A673 (cell line): ENCODE measurements around the gene BCKDHA. TPM values are rescaled to one million over a fixed set of nuclear protein-coding genes. Genes with fewer than 3 reads are reported as not detected.

ENCODE experiments used
- BruUV-seq: library from RNA; stranded (reverse); fragments of 400-500 nt; replicated peaks from 2 replicates; lab custom pipeline; 2021; lab: Mats Ljungman, UMichigan
- CTCF ChIA-PET: fragments of 300-600 bp; sonication (Branson Sonifier 250); formaldehyde crosslinking; loops from one replicate; lab custom pipeline; 2022; ENCODE audit warnings: antibody characterized with exemption; lab: Charles Lee
- POLR2A ChIA-PET: fragments of 300-600 bp; sonication (Branson Sonifier 250); formaldehyde crosslinking; loops from one replicate; lab custom pipeline; 2022; ENCODE audit warnings: antibody characterized with exemption; ENCODE audit not compliant: low non-redundant PET; lab: Charles Lee
- DNase-seq: peaks from one replicate; pipeline ENCODE4 v3.0.0-alpha.2; 2015; ENCODE audit warnings: low spot score
- H3K27ac ChIP-seq: fragments of 200-600 bp; sonication (generic); 2 replicates; pipeline ENCODE4 v1.5.1; 2016; ENCODE audit warnings: mixed run types, low read depth, mild to moderate bottlenecking, mixed read lengths, antibody characterized with exemption, low read length; ENCODE audit not compliant: poor library complexity, severe bottlenecking
- H3K27me3 ChIP-seq: fragments of 200-600 bp; sonication (generic); replicated peaks from 2 replicates; pipeline ENCODE4 v1.6.1; 2017; ENCODE audit warnings: mixed run types, low read depth, mild to moderate bottlenecking, mixed read lengths, antibody characterized with exemption, low read length; ENCODE audit not compliant: insufficient read depth, poor library complexity
- H3K36me3 ChIP-seq: fragments of 200-600 bp; sonication (generic); 2 replicates; pipeline ENCODE4 v1.6.1; 2016; ENCODE audit warnings: mixed run types, mild to moderate bottlenecking, mixed read lengths, antibody characterized with exemption, low read length; ENCODE audit not compliant: insufficient read depth, poor library complexity, severe bottlenecking
- H3K4me1 ChIP-seq: fragments of 200-600 bp; sonication (generic); 2 replicates; pipeline ENCODE4 v1.6.1; 2017; ENCODE audit warnings: mixed run types, mild to moderate bottlenecking, mixed read lengths, antibody characterized with exemption, low read length; ENCODE audit not compliant: insufficient read depth, poor library complexity, severe bottlenecking
- H3K4me3 ChIP-seq: fragments of 200-600 bp; sonication (generic); 2 replicates; pipeline ENCODE4 v1.5.1; 2016; ENCODE audit warnings: low read depth, mixed run types, mild to moderate bottlenecking, mixed read lengths, low read length; ENCODE audit not compliant: poor library complexity, severe bottlenecking
- H3K9me3 ChIP-seq: fragments of 200-600 bp; sonication (generic); 2 replicates; pipeline ENCODE4 v1.6.1; 2016; ENCODE audit warnings: mixed run types, low read depth, mild to moderate bottlenecking, mixed read lengths, antibody characterized with exemption, low read length; ENCODE audit not compliant: poor library complexity, severe bottlenecking
- CTCF ChIP-seq: fragments of 300-800, 200-600 bp; sonication (generic); conservative IDR thresholded peaks from 2 replicates; pipeline ENCODE4 v1.5.1; 2017; ENCODE audit warnings: low read depth, mild to moderate bottlenecking, antibody characterized with exemption, low read length, moderate library complexity, mixed read lengths
- EZH2 ChIP-seq: fragments of 200-600 bp; sonication (generic); IDR thresholded peaks from 2 replicates; pipeline ENCODE4 v1.6.1; 2017; ENCODE audit warnings: borderline replicate concordance, low read depth, mild to moderate bottlenecking, mixed read lengths, antibody characterized with exemption, low read length; ENCODE audit not compliant: poor library complexity, severe bottlenecking
- intact Hi-C: fragments of 100-400 bp; cut with micrococcal nuclease; formaldehyde crosslinking; loops from one replicate; pipeline ENCODE4 v1.10.0; 2022; ENCODE audit not compliant: unreplicated experiment
- total RNA-seq: library from RNA; stranded (reverse); gene quantifications from 2 replicates; pipeline ENCODE4 v1.2.3, GENCODE V29; 2021

BCKDHA gene
- total RNA-seq, 1 experiment from 2014 or later = 14.7 TPM

- H3K9me3 ChIP-seq = no peaks in the 10 kb centered on the region
- intact Hi-C loops = no loop called here
- no peak overlapping the region for H3K27ac ChIP-seq
- TF ChIP-seq EZH2 (no peak), CTCF (no peak)
- peaks cover 8% of the 10 kb centered on the region for H3K36me3 ChIP-seq
- peaks cover 11% of the 10 kb centered on the region for H3K4me1 ChIP-seq
- BruUV-seq = no TSS peak
- POLR2A ChIA-PET = no interaction called here
- no peak for DNase-seq
- no peaks in the 10 kb centered on the region for H3K27me3 ChIP-seq
- CTCF ChIA-PET = interaction anchor here (0.5 to 0.7 kb wide), 2 partner anchors 212 to 485 kb away, joined by 3 read pairs; no protein-coding TSS in a partner anchor
- peak overlapping the region; percentile 98 for H3K4me3 ChIP-seq
Measured at GRCh38 chr19:41351339-41352245, 46.0 kb upstream of the BCKDHA start.

GRCh38 chr19:41352279-41352608 lies 45.4 kb upstream of the BCKDHA start:
- TF ChIP-seq CTCF (no peak), EZH2 (no peak)
- H3K27ac ChIP-seq = peak overlapping the region; percentile 80
- no peaks in the 10 kb centered on the region for H3K9me3 ChIP-seq
- DNase-seq = no peak
- H3K4me1 ChIP-seq = peaks cover 11% of the 10 kb centered on the region
- peak overlapping the region; percentile 98 for H3K4me3 ChIP-seq
- peaks cover 4% of the 10 kb centered on the region for H3K36me3 ChIP-seq
- CTCF ChIA-PET = interaction anchor here (0.7 to 1.1 kb wide), 2 partner anchors 148 to 484 kb away, joined by 3 read pairs; no protein-coding TSS in a partner anchor
- H3K27me3 ChIP-seq = no peaks in the 10 kb centered on the region
- POLR2A ChIA-PET = no interaction called here
- intact Hi-C loops = no loop called here
- no TSS peak for BruUV-seq

- no TSS peak for BruUV-seq
- no peaks in the 10 kb centered on the region for H3K27me3 ChIP-seq
- peaks cover 11% of the 10 kb centered on the region for H3K4me1 ChIP-seq
- H3K4me3 ChIP-seq = peak overlapping the region; percentile 98
- intact Hi-C loops = no loop called here
- peak; percentile 62 for DNase-seq
- ChIA-PET CTCF (interaction anchor here (1.0 to 1.1 kb wide), 2 partner anchors 148 to 210 kb away, joined by 3 read pairs; no protein-coding TSS in a partner anchor), POLR2A (interaction anchor here (0.6 kb wide), 1 partner anchor 11 kb away, joined by 3 read pairs; the partner anchor contains the start of gene B9D2)
- no peaks in the 10 kb centered on the region for H3K9me3 ChIP-seq
- peaks cover 4% of the 10 kb centered on the region for H3K36me3 ChIP-seq
- TF ChIP-seq EZH2 = no peak
- peak; percentile 68 for TF ChIP-seq CTCF
- peak overlapping the region; percentile 80 for H3K27ac ChIP-seq
Measured at GRCh38 chr19:41352609-41353465, 44.8 kb upstream of the BCKDHA start.
